ENCODE results near the gene DLGAP4. TPM values are rescaled to one million over a fixed set of nuclear protein-coding genes. Genes with fewer than 3 reads are reported as not detected.

The DLGAP4 gene
- total RNA-seq, 1 experiment from 2014 or later = 40.3 TPM

GRCh38 chr20:36573103-36573797 lies 267.1 kb downstream of the DLGAP4 start, which contains the start of gene TGIF2:
TGIF2 (plus strand) TSS chr20:36573597; CDS start chr20:36578775, 5,178 bp downstream.
- ChIA-PET POLR2A (interaction anchor here (0.7 to 1.2 kb wide), 2 partner anchors 31 to 32 kb away, joined by 3 read pairs; no protein-coding TSS in a partner anchor), RAD21 (ENCODE audit: low non-redundant PET in 1 of 2, low total read pairs in 2 of 2, uncharacterized antibody in 2 of 2, unreplicated experiment in 2 of 2) (interaction anchor here in 1 of 2 experiments (0.6 kb wide), 2 partner anchors 13 to 15 kb away, joined by 4 to 5 read pairs; no protein-coding TSS in a partner anchor), CTCF (interaction anchor here (0.7 to 1.1 kb wide), 2 partner anchors 32 to 349 kb away, joined by 4 to 6 read pairs; partner anchors contain the start of gene RAB5IF)
- H3K4me2 ChIP-seq (ENCODE audit: low read length) = peak within 1 kb of the TSS; percentile 100
- ATAC-seq (peak; percentile 78), DNase-seq (ENCODE audit: low read depth, low spot score) (peak; percentile 34)
- no TSS peak for BruUV-seq (replicated peaks)
- intact Hi-C loops (cut with micrococcal nuclease) = no loop called here
- H3K9ac ChIP-seq (ENCODE audit: low read length) = peak within 1 kb of the TSS; percentile 82
- no peaks in the 10 kb centered on the region for H3K9me3 ChIP-seq (ENCODE audit: control insufficient read depth in 1 of 2, insufficient read depth in 1 of 2, low read depth in 1 of 2, low read length in 2 of 2)
- no peaks in the 10 kb centered on the region for H4K20me1 ChIP-seq (ENCODE audit: insufficient read depth)
- peaks cover 21 to 36% of the 10 kb centered on the region in 2 experiments for H3K4me1 ChIP-seq (ENCODE audit: control insufficient read depth in 1 of 2, insufficient read depth in 2 of 2, low read length in 2 of 2)
- peak within 1 kb of the TSS; percentile 71 for H2AFZ ChIP-seq (ENCODE audit: low read depth, low read length, poor library complexity, severe bottlenecking)
- H3K27ac ChIP-seq (ENCODE audit: low read depth, low read length) = peak within 1 kb of the TSS; percentile 68
- H3K4me3 ChIP-seq (replicated peaks in 1 of 2; ENCODE audit: low read depth in 1 of 2, low read length in 2 of 2) = peak within 1 kb of the TSS; percentile 72 to 79
- H3K27me3 ChIP-seq (ENCODE audit: insufficient read depth, low read length) = no peaks in the 10 kb centered on the region
- no peaks in the 10 kb centered on the region for H3K36me3 ChIP-seq (ENCODE audit: control insufficient read depth in 1 of 2, insufficient read depth in 2 of 2, low read length in 2 of 2)
- TF ChIP-seq YY1 (IDR thresholded peaks at IDR 0.05; ENCODE audit: extremely low read depth, insufficient replicate concordance, low read depth, low read length) (no peak), POLR2AphosphoS5 (IDR thresholded peaks at IDR 0.05; ENCODE audit: low read depth, low read length) (peak; percentile 35; the same call in 1 of the 2 replicates), ZFX (IDR thresholded peaks at IDR 0.05) (peak; percentile 36; the same call in 1 of the 2 replicates), EZH2 (IDR thresholded peaks at IDR 0.05) (no peak), MAX (IDR thresholded peaks at IDR 0.05) (peak; percentile 30; the same call in 1 of the 2 replicates), RAD21 (IDR thresholded peaks at IDR 0.05; ENCODE audit: low read depth) (no peak), ZBTB33 (IDR thresholded peaks at IDR 0.05; ENCODE audit: extremely low read depth, insufficient replicate concordance, low read length) (no peak)
- peaks cover 16% of the 10 kb centered on the region for H3K79me2 ChIP-seq (ENCODE audit: insufficient read depth, low read length)
- no peaks in the 10 kb centered on the region for H3K9me2 ChIP-seq (ENCODE audit: insufficient read depth)
